GM21515 (cell line): ENCODE data around the gene GALP.
"Not testable (repeated sequence)": the region's sequence is repeated elsewhere in the genome, so short reads cannot be mapped to it uniquely, and the experiment has no call there.

Source experiments
- ATAC-seq: cut with Tn5 transposase; IDR thresholded peaks from one replicate; pipeline ENCODE4 v1.9.1; 2021; ENCODE audit not compliant: unreplicated experiment

The GALP gene

DNA sequence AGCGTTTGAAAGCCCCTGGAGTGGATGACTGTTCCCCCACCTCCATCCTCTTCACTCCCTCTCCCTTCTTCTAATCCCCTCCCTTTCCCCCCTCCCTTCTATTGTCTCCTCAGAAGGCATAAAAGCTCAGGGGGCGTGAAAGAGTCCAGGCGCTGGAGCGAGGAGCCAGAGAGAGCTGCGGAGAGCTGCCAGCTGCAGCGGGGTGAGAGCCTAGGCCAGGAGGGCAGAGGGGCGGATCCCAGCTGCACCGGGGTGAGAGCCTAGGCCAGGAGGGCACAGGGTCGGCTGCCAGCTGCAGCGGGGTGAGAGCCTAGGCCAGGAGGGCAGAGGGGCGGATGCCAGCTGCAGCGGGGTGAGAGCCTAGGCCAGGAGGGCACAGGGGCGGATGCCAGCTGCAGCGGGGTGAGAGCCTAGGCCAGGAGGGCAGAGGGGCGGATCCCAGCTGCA is at the start of gene GALP:
TSS of gene GALP (plus strand) at position 148 of the 447 bp plus-strand sequence. CDS start 1,101 bp downstream, outside the sequence.
- not testable (repeated sequence) for ATAC-seq

GRCh38 chr19:56126983-56127780 is 48.6 kb upstream of the GALP start:
- no peak for ATAC-seq

- ATAC-seq, result no peak
These were observed 45.8 kb upstream of the GALP start for GRCh38 chr19:56130006-56130405.

GRCh38 chr19:56131651-56132050 is 44.2 kb upstream of the GALP start:
- ATAC-seq, result no peak

DNA sequence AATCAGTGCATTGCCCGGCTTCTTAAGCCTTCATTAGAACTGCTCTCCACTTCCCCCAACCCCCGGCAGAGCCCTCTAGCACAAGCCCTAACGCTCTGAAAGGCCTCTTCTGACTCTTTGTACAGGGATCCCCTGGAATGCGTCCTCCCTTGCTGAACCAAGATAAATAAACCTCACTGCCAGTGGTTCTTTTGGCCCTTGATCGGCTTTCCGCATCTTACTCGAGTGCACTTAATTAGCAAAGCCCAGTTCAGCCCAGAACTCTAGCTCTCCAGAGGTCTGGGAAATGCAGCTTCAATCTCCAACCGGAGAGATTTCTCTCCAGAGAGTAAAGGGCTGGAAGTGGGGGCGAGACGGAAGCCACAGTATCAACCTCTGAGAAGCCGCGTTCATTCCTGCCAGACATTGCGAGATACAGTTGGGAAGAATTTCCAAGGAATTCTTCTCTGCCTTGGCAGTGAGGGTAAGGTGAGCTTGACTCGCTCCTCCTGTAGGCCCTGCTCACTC is 43.4 kb upstream of the GALP start:
- no peak for ATAC-seq

- no peak for ATAC-seq
These were observed 41.8 kb upstream of the GALP start for GRCh38 chr19:56133858-56134653.

DNA sequence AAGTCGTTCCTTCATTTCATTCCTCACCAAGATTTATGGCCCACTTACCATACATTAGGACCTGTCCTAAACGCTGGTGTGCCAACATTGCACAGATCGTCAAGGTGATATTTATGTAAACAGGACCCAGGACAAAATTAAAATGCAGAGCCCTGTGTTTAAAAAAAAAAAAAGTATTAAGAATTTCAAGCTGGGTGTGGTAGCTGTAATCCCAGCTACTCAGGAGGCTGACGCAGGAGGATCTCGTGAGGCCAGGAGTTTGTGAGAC is 41.2 kb upstream of the GALP start:
- ATAC-seq, result no peak

DNA sequence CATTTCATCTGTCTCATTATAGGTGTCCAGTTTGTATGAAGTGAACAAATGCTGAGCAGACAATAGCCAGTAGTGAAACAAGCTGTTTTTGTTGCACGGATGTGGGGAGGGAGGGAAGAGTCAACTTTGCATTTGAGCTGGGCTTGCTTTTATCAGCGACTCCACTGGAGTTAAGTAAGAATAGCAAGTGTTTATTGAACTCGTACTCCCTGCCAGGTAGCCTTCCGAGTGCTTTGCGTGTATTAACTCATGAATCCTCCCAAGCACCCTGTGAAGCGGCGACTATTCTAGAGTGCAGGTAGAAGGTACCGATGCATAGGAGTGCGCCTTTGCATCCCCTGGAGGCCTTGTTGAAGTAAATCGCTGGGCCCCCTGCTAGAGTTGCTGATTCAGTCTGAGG is 39.4 kb upstream of the GALP start:
- ATAC-seq, result no peak

DNA sequence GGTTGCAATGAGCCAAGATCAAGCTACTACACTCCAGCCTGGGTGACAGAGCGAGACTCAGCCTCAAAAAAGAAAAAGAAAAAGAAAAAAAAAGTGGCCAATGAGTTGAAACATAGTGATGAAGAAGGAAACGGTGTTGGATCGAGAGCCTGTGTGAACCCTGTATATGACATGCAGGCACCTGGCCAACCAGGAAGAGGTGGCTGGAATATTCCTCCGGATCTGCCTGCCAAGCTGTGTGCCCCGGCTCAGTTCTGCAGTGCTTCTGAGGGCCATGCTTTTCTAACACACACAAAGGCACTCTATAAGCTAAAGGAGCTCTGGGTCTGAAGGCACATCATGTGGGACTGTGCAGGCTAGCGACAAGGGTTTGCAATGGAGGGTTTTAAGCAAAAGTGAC is 38.4 kb upstream of the GALP start:
- no peak for ATAC-seq

GRCh38 chr19:56138069-56138468 is 37.7 kb upstream of the GALP start:
- ATAC-seq, result no peak

GRCh38 chr19:56139847-56140582 is 35.8 kb upstream of the GALP start:
- no peak for ATAC-seq

DNA sequence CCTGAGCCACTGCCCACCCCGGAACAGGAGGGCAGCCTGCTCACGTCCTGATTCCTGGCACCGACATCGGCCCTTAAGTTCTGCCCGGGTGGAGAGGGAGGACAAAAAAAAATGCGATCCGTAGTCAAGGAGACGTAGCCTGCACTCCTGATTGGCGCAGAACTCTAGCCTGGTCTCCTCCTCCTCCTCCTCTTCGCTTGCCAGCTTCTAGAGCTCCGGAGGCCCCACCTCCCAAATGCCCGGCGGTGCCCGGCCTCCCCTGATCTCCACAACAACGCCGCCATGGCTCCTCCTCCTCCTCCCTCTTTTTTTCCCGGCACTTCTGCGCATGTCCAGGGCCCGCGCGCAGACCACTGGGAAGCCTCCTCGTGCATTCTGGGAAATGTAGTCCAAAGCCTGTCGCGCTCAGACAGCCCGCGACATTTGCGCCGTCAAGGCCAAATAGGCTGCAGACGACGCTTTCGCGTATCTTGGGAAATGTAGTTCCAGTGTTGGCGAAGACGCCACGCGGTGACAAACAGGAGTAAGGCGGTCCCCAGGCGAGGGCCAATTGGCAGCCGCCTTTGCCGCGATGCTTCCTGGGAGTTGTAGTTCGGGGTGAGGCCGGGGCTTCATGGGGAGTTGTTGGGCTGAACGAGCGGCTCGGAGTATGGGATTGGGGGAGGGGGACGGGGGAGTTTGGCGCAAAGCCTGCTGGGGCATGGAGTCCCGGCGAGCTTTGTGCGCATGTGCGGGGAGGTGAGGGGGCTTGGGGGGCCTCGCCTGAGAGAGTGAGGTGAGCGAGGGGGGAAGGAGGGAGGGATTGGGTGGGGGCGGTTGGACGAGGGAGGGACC is 35.0 kb upstream of the GALP start, which contains the start of gene ZNF444:
TSS of gene ZNF444 (plus strand) at position 705 of the 834 bp plus-strand sequence. CDS start 5,625 bp downstream, outside the sequence.
- peak; percentile 89 for ATAC-seq

- ATAC-seq, result no peak
These were observed 34.3 kb upstream of the GALP start for GRCh38 chr19:56141417-56141993.

DNA sequence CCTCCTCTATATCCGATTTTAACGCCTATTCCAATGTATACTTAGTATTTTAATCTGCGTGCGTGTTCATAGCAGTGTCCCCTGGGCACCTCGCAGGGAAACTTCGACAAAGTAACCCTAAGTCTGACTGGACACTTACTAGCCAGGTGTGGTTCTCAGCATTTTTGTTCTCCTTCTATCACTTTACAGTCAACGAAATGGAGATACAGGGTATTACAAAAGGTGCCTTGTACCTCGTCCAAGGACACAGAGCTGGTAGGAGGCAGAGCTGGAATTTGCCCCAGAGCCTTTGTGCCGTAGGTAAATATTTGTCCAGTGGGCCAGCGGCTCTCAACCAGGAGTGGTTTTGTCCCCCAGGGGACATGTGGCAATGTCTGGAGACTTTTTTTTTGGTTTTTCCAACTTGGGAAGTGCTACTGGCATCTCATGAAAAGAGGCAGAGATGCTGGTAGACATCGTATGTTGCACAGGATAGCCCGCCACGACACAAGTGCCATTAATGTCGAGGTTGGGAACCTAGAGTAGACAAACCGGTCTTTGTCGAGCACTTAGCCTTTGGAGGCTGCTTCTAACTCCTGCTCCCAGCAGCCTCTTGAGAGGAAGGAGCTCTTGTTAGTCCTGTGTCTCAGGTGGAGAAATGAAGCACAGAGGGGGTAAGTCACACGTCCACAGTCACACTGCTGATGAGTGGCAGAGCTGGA is 33.6 kb upstream of the GALP start:
- no peak for ATAC-seq

DNA sequence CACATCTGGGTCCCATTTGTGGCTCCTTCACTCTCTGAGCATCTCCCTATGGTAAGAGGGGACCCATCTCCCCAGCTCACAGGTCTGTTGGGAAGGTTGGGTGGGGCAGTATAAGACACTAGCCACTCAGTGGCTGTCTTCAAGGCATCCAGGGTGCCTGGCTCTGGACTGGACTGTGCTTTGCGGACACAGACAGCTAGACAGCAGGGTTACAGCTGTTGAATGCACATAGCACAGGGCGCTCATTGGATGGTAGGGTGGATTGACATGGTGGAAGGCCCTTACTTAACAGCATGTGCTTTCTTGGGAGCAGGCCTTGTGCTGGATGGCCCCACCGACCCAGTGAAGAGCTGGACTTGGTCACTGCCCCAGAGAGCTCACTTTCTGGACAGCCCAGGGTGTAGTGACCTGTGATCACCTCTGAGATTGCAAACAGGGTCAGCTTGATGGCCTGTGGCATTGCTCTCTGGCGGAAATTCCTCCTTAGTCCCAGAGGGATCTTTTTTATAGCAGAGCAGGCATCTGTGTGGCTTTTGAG is 32.8 kb upstream of the GALP start:
- no peak for ATAC-seq

- no peak for ATAC-seq
These were observed 31.4 kb upstream of the GALP start for GRCh38 chr19:56144376-56144775.

DNA sequence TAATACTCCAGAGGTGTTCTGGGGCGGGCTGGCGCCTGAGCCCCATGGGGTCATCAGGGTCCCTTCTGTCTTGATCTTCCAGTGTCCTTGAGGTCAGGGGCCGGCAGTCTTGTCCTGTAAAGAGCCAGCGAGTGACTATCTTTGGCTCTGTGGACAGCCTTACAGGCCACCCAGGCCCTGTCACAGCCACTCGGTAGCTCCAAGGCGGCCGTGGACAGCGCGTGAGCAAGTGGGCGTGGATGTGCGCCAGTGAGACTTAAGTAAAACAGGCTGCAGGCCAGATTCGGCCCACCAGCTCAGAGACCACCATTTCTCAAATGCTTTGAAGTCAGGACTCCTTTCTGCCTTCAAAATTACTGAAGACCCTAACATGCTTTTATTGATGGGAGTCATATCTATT is 31.0 kb upstream of the GALP start:
- no peak for ATAC-seq

- no peak for ATAC-seq
These were observed 30.1 kb upstream of the GALP start for GRCh38 chr19:56145698-56146097.

DNA sequence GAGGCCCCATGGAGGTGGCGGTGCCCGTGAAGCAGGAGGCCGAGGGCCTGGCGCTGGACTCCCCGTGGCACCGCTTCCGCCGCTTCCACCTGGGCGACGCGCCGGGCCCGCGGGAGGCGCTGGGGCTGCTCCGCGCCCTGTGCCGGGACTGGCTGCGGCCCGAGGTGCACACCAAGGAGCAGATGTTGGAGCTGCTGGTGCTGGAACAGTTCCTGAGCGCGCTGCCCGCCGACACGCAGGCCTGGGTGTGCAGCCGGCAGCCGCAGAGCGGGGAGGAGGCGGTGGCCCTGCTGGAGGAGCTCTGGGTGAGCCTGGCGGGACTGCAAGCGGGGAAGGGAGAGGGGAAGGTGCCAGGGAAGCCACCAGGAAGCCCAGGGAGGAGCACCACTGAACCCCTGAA is 28.9 kb upstream of the GALP start:
- no peak for ATAC-seq
